Suprapubic skin (tissue), 3 donors: Measurements from ENCODE around the gene FNDC11.

Experiments used
- POLR2A ChIP-seq, 2 donors: fragments of 450-650 bp; IDR thresholded peaks; one replicate each; pipeline ENCODE4 v1.6.1; 2017; ENCODE audit warnings: antibody characterized with exemption in 2 of 2, mild to moderate bottlenecking in 2 of 2, moderate library complexity in 2 of 2
- TF ChIP-seq, protein P1 (sequence below), 2 donors: fragments of 200-600 bp in 1 of 2; fragments of 450-650 bp in 1 of 2; sonication (generic) in 1 of 2; IDR thresholded peaks; one replicate each; pipeline ENCODE4 v1.5.1; 2016 to 2019; ENCODE audit warnings: antibody characterized with exemption in 2 of 2, mild to moderate bottlenecking in 1 of 2, moderate library complexity in 1 of 2

GRCh38 chr20:63576311-63576710, 22.4 kb downstream of the FNDC11 start:
- no peak for TF ChIP-seq POLR2A (IDR thresholded peaks at IDR 0.05)
- TF ChIP-seq, protein P1, sequence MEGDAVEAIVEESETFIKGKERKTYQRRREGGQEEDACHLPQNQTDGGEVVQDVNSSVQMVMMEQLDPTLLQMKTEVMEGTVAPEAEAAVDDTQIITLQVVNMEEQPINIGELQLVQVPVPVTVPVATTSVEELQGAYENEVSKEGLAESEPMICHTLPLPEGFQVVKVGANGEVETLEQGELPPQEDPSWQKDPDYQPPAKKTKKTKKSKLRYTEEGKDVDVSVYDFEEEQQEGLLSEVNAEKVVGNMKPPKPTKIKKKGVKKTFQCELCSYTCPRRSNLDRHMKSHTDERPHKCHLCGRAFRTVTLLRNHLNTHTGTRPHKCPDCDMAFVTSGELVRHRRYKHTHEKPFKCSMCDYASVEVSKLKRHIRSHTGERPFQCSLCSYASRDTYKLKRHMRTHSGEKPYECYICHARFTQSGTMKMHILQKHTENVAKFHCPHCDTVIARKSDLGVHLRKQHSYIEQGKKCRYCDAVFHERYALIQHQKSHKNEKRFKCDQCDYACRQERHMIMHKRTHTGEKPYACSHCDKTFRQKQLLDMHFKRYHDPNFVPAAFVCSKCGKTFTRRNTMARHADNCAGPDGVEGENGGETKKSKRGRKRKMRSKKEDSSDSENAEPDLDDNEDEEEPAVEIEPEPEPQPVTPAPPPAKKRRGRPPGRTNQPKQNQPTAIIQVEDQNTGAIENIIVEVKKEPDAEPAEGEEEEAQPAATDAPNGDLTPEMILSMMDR (IDR thresholded peaks at IDR 0.05): no peak
